HG03378 (cell line): ENCODE data around the gene HNRNPR.
A peak's percentile ranks its signal among the peaks of the same experiment; 100 is the strongest.

Experiments used
- ATAC-seq: cut with Tn5 transposase; IDR thresholded peaks from one replicate; pipeline ENCODE4 v1.9.1; 2021; ENCODE audit warnings: mild to moderate bottlenecking, moderate library complexity; ENCODE audit not compliant: unreplicated experiment

The HNRNPR gene

DNA sequence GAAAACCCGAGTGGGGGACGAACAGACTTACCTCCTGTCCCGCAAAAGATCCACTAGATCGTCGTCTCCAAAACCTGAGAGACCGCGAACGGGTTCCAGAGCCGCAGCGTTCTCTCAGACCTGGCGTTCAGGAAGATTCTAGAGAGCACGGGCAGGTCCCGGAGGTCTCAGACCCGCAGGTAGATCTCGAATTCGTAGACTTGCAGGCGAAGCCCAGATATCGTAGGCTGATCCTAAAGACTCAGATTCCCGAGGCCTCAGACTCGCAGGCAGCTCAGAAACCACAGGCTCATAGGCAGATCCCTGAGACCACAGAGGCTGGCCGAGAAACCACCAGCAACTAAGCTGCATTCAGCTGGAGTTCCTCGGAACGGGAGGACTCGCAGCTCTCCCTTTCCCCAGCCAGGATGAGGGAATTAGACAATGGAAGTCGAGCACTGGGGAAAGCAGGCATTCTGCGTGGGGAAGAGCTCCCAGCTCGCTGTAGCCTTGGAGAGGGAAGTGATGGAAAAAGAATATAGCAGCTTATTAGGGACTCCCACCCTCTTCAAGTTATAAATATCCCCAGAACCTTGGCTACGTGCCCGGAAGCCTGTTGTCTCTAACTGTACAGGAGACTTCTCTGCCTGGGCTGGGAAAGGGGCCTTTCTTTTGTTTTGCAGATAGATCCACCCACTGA is 25.4 kb upstream of the HNRNPR start, which contains the start of gene ZNF436:
Gene ZNF436 (minus strand): TSS at position 502 of the 679 bp plus-strand sequence. CDS start 1,831 bp downstream, outside the sequence.
- ATAC-seq = no peak

- ATAC-seq = peak; percentile 50
These were observed 24.7 kb upstream of the HNRNPR start for GRCh38 chr1:23368562-23369334.

DNA sequence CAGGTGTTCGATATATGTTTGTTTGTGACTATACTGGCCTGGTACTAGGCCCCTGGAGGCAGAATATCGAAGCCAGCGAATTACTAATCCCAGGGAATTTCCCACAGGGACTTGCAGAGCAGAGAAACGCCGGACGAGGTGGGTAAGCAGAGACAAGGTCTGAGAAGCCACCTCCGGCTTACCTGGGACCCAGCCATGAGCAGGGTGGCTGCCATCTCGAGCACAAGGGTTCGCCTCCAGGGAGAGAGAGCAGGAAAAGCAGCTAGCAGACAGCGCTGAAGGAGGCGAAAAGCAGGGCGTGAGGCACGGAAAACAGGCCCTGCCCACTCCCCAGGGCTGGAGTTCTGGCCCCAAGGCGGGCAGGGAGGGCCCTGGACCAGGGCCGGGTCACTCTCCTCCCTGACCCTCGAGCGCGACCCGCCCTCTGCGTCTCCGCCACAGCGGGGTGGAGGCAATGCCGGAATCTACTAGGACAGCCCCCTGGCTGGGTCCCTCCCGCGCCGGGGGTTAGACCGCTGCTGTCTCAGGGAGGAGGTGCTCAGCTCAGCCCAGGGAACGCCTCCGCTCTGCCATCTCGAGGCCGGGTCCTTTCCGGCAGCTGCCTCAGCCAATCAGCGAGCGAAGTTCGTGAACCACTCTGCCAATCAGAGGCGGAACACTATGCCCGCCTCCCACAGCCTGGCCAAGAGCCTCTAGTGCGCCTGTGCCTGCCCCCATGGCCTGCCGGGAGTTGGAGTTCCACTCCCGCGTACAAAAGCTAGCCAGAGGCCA is 23.9 kb upstream of the HNRNPR start:
- peak; percentile 89 for ATAC-seq

GRCh38 chr1:23367451-23367790 is 23.3 kb upstream of the HNRNPR start:
- ATAC-seq = no peak

GRCh38 chr1:23366598-23366997 is 22.5 kb upstream of the HNRNPR start:
- ATAC-seq = no peak

GRCh38 chr1:23366146-23366545 is 22.1 kb upstream of the HNRNPR start:
- no peak for ATAC-seq

- ATAC-seq = no peak
These were observed 18.2 kb upstream of the HNRNPR start for GRCh38 chr1:23362218-23362713.

DNA sequence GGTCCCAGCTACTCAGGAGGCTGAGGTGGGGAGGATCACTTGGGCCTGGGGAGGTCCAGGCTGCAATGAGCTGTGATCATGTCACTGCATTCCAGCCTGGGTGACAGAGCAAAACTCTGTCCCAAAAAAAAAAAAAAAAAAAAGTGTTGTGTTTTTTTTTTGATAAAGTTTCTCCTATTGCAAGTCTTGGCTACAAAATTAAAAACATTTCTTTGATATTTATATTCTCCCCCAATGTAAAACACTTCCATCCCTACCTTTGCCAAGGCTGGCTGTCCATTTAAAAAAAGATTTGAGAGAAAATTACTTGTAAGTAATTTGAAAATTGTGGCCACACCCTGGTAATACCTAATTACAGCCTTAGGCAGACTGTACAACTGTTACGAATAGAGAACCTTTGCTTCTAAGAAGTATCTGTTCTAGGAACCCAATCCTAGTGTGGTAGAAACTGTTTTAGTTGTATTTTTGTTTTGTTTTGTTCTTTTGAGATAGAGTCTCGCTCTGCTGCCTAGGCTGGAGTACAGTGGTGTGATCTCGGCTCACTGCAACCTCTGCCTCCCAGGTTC is 14.3 kb upstream of the HNRNPR start:
- ATAC-seq = no peak

GRCh38 chr1:23357138-23357908 is 13.2 kb upstream of the HNRNPR start:
- no peak for ATAC-seq

GRCh38 chr1:23356471-23357137 is 12.5 kb upstream of the HNRNPR start:
- ATAC-seq = no peak

DNA sequence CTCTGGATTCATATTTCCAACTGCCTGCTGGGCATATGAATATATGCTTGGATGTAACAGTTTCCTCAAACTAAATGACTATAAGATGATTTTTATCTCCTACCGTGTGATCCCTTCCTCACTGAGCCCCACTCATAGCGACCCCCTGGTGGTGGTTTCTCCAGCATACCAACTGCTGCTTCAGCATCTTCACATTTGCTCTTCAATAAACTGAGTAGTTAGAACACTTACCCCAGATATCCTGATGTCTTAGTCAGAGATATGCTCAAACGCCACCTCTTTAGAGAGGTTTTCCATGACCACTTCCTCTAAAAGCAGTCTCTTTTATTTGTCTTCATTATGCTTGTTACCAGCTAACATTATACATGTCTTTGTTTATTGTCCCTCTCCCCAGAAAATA is 10.2 kb upstream of the HNRNPR start:
- ATAC-seq = no peak

DNA sequence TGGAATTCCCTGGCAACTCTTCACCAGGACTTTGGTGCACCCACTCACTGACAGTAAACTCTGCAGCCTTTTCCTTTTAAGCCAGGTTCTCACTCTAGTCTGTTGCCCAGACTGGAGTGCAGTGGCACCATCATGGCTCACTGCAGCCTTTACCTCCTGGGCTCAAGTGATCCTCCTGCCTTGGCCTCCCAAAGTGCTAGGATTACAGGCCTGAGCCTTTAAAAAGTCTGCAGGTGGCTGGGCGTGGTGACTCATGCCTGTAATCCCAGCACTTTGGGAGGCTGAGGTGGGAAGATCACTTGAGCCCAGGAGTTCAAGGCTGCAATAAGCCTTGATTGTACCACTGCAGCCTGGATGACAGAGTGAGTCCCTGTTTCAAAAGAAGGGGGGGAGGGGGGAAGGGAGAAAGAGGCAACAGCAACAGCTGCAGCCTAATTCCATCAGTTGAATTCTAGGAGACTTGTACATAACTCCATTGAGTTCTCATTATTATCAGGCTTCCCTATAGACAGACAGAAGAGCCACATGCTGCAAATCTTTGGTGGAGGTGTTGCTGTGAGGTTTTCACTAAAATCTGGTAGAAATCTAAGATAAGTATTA is 8.1 kb upstream of the HNRNPR start:
- no peak for ATAC-seq

- ATAC-seq = no peak
These were observed 1.8 kb upstream of the HNRNPR start for GRCh38 chr1:23345920-23346319.

GRCh38 chr1:23344987-23345472 is 946 bp upstream of the HNRNPR start:
- no peak for ATAC-seq

- no peak for ATAC-seq
These were observed 618 bp downstream of the HNRNPR start for GRCh38 chr1:23343221-23344110.

GRCh38 chr1:23341931-23342692 is 2.0 kb downstream of the HNRNPR start:
- ATAC-seq = no peak

DNA sequence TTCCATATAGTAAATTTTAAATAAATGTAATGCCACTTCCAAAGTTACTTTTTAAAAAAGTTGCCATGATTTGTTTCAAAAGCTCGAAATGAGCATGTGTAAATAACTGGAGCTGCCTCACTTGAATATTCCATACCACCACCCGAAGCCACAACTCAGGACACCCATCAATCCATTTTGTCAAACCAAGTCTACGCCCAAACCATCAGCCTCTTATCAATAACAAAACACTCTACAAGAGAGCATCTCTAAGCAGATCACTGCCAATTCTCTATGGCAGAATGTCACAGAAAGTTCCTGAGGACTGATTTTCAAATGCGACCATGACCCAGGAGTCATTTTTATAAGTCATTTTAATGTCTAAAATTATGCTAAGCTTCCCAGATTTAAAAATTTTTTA is 4.5 kb downstream of the HNRNPR start:
- no peak for ATAC-seq

DNA sequence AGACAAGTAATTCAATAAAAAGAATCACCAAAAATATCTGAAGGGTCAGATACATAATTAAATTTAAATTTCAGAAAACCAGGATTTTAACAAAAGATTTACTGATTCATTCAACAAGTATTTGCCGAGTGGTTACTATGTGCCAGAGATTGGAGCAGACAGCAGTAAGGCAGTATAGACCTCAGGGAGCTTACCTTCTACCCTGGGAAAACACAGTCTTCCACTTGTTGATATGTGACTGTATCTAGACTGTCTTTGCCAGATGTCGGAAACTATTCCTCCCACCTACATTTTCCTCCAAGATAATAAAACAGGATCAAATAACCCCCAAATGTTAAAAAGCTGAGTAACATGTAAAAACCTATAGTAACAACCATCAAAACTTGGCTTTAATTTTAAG is 6.2 kb downstream of the HNRNPR start:
- no peak for ATAC-seq
